VCaP (cell line): Measurements from ENCODE around the gene GALNT16.
A peak's percentile ranks its signal among the peaks of the same experiment; 100 is the strongest.

Experiments used
- H3K27ac ChIP-seq: fragments of 450-650 bp; 2 replicates; pipeline ENCODE4 v1.5.1; 2017
- CTCF ChIP-seq: fragments of 450-650 bp; conservative IDR thresholded peaks from 2 replicates; pipeline ENCODE4 v1.5.1; 2017; ENCODE audit warnings: mild to moderate bottlenecking, moderate library complexity

Gene GALNT16

DNA sequence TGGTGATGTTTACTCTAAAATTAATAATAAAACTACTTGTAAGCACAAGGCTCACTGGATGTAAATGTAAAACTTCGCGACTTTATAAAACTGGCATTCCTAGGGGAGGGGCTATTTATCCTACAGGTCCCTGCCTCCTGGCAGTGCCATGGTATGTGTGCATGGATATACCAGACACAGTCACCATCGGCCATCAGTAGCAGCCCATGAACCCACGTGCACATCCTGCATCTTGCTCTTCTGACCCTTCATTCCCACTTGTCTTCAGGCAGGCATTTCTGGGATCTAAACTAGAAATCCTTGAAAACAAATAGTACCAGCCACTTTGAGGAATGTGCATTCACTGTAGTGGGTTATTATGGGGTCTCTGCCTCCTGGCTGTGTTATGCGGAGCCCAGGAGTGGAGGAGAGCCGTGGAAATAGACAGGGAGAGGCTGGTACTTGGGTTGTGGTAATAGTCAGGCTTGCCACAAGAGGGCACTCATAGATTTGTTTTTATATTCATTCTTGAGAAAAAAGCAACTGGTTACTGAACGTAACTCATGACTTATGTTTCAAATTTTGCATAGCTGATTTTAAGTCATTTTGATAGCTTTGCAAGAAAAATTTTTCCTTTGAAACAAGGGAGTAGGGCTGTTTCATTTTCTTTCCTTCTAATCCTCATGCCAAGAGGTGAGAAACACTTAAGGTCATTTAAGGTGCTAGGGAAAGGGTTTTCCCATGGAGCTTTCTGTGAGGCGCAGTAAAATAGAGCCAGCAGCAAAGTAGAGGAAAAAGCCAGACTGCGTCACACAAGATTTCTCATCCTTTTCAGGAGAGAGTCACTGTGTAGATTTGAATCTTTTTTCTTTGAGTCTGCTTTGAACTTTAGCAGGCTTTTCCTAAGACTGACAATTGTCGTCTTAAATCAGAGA is 17.4 kb upstream of the GALNT16 start:
- H3K27ac ChIP-seq, result peak overlapping the region; percentile 54
- TF ChIP-seq CTCF, result peak; percentile 77

DNA sequence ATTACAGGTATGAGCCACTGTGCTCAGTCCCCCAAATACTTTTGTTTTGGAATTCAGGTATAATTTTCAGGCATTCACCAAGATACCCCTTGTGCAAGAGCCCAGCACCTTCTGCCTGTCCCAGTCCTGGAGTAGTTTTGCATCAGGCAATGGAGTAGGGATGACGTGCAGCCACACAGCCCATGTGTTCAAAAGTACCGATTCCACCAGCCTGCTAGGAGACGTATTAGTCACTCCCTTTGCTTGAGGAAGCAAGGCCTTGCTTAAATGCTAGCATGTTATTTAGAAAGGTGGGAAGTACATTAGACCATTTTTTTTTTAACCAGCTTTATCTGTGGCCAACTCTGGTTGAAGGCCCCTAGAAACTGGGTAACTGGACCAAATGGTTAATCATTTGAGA is 15.0 kb upstream of the GALNT16 start:
- no peak overlapping the region for H3K27ac ChIP-seq
- TF ChIP-seq CTCF, result no peak

DNA sequence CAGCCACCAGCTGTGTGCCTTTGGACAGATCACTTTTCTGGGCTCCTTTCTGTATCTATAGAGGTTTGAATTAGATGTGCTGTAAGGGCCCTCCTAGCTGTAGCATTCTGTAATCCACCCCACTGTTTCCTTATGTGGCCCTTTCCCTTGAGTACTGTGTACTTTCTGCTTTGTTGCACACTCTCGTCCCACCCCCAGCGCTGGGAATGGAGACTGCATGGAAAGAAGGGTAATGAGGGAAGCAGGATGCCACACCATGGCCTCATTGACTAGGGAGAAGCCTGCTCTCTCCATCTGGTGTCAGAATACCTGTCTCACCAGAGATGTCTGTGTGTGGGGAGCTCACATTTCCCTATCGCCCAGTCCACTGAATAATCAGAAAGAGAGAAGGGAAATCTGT is 13.6 kb upstream of the GALNT16 start:
- TF ChIP-seq CTCF, result no peak
- H3K27ac ChIP-seq, result no peak overlapping the region

GRCh38 chr14:69247676-69248440 is 12.1 kb upstream of the GALNT16 start:
- H3K27ac ChIP-seq, result no peak overlapping the region
- TF ChIP-seq CTCF, result peak; percentile 57

DNA sequence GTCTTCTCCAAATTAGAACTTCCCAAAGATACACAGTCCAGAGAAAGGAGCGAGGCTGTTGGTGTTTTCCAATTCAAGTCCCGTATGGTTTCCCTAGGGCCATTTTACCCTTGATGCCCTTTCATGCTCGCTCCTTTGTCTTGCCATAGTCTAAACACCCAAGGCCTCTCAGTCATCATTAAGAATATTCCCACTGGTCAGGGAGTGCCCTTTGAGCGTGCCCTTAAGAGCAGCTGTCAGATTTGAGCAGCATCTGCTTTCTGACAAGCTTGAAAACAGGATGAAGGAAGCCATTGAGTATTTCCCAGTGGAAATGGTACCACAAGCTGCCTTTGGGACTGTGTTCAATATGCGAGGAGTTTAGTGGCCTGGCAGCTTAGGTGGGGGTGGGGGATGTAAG is 10.4 kb upstream of the GALNT16 start:
- H3K27ac ChIP-seq, result no peak overlapping the region
- TF ChIP-seq CTCF, result no peak

DNA sequence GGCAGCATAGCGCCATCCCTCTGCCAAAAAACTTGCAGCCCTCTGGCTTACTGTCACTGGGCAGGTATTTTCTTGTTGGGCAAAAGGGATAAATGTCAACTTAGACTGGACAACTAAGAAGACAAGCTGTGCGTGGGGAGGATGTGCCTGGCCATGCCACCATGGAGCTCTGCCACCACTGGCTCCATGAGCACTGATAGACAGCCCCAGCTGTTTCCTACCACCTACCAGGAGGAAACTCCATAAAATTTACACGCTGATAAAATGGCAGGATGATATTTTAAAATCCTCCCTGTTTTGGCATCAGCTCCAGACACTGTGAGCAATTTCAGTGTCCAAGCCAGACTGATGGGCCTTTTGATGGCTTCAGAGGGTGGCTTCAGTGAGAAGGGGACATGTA is 7.1 kb upstream of the GALNT16 start:
- TF ChIP-seq CTCF, result no peak
- H3K27ac ChIP-seq, result no peak overlapping the region

- H3K27ac ChIP-seq, result peak overlapping the region; percentile 50; the same call in 1 of the 2 replicates
- no peak for TF ChIP-seq CTCF
These were observed 811 bp upstream of the GALNT16 start for GRCh38 chr14:69259168-69259526.
